ENCODE measurements around the gene BRD8.
"Not testable (repeated sequence)": the region's sequence is repeated elsewhere in the genome, so short reads cannot be mapped to it uniquely, and the experiment has no call there.

GRCh38 chr5:138143578-138143977 lies 34.9 kb downstream of the BRD8 start:
- TF ChIP-seq CTCF (IDR thresholded peaks at IDR 0.05); MAX (CRISPR knock-in tag; IDR thresholded peaks at IDR 0.05); CBFB (CRISPR knock-in tag; IDR thresholded peaks at IDR 0.05; ENCODE audit: low read depth); ESRRA (CRISPR knock-in tag; IDR thresholded peaks at IDR 0.05; ENCODE audit: borderline replicate concordance); FOXJ3 (CRISPR knock-in tag; IDR thresholded peaks at IDR 0.05; ENCODE audit: borderline replicate concordance); SOX15 (CRISPR knock-in tag; IDR thresholded peaks at IDR 0.05); JUN (CRISPR knock-in tag; IDR thresholded peaks at IDR 0.05); USF1 (CRISPR knock-in tag; IDR thresholded peaks at IDR 0.05): not testable (repeated sequence)
